Left renal cortex interstitium (tissue), 4 donors: ENCODE data around the gene ACR. TPM values are rescaled to one million over a fixed set of nuclear protein-coding genes. Genes with fewer than 3 reads are reported as not detected.
"Not testable (repeated sequence)": the region's sequence is repeated elsewhere in the genome, so short reads cannot be mapped to it uniquely, and the experiment has no call there.

Experiments
- DNase-seq, 4 donors: peaks; one replicate each; pipeline ENCODE4 v3.0.0-alpha.2; 2013; ENCODE audit warnings: low read depth in 4 of 4, low spot score in 2 of 4, missing footprints in 1 of 4
- polyA plus RNA-seq, 4 donors: library from polyadenylated mRNA; unstranded; fragments of 120-200 nt; gene quantifications; one replicate each; pipeline ENCODE4 v1.2.1, GENCODE V29; 2013; ENCODE audit not compliant: insufficient read length in 4 of 4

Gene ACR
- polyA plus RNA-seq, 4 donors: 0.32 to 0.60 (median 0.52) TPM

DNA sequence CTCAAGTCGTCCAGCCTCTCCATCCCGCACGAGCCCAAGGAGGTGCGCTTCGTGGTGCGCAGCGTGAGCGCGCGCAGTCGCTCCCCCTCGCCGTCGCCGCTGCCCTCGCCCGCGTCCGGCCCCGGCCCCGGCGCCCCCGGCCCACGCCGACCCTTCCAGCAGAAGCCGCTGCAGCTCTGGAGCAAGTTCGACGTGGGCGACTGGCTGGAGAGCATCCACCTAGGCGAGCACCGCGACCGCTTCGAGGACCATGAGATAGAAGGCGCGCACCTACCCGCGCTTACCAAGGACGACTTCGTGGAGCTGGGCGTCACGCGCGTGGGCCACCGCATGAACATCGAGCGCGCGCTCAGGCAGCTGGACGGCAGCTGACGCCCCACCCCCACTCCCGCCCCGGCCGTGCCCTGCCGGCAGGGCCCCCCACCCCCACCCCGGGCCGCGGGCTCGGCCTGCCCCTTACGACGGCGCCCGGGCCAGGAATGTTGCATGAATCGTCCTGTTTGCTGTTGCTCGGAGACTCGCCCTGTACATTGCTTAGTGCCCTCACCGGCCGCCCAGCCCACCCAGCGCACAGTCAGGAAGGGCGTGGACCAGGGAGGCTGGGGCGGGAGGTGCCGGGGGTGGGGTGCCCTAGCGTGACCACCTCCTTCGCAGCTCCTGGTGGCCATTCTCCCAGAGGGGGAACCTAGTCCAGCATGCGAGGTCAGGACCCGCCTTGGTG lies 6.9 kb upstream of the ACR start:
- no peak for DNase-seq

DNA sequence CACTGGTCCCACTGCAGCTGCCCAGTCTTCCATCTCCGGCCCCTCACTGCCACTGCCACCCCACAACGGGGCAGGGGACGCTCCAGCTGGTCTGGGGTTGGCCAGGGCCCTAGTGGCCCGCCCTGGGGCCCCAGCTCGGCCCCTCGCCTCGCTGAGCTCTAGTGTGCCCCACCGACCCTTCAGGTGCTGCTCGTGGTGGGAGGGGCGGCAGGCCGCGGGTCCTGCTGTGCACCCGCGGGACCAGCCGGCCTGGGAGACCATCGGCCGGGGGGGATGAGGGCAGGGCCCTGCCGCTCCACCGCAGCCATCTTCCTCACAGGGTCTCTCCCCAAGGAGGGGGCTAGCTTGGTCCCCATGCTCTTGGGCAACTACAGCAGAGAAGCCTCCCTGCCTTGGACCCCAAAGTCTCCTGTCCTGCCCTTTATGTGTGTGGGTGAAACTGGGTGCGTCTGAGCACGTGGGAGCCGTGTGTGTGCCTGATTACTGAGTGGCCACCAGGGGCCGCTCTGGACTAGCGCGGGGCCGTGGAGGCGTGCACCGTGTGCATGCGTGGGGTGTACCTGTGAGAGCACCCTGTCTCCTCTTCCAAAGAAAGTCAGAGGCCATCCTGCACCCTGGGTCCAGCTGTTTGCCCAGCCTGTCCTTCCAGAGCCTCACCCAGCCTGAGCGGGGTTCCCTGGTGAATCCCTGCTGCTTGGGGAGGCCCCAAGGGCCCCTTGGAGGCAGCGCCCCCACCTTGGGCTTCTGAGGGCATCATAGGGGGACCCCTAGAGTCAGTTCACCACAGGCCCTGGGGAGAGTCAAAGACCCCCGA lies 6.0 kb upstream of the ACR start:
- no peak for DNase-seq

GRCh38 chr22:50732681-50733080 lies 5.3 kb upstream of the ACR start:
- DNase-seq: no peak

DNA sequence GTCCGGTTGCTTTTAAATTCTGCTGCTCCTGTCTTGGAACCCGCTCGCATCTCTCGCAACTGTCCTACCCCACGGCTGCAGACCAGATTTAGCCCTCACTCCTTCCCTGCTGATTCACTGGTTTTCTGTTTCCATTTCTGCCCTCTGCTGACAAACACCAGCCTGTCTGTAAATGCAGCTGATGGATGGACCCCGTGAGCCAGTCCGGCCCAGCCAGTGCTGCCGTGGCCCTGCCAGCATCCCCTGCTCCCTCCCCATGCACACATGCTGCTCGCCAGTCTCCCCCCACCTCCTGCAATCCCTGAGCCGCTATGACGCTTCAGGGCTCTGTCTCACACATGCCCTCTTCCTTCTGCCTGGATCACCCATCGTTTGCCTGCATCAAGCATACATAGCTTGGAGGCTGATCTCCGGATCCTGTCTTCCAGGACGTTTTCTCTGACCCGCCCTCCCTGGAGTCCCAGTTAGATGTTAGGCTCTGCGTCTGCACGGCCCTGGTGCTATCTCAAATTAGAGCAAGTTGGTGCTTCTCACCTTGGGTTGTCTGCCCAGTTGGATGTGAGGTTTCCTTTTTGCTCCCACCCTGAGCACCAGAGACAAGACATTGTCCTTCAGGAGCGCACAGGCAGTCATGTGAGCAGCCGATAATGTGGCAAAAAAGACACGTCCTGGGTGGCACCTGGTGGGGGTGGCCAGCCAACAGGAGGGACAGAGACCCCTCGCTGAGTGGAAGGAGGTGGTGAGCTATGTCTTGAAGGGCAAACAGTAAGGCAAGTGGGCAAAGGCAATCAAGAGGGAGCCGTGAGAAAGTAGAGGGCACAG lies 4.3 kb upstream of the ACR start:
- no peak for DNase-seq

DNA sequence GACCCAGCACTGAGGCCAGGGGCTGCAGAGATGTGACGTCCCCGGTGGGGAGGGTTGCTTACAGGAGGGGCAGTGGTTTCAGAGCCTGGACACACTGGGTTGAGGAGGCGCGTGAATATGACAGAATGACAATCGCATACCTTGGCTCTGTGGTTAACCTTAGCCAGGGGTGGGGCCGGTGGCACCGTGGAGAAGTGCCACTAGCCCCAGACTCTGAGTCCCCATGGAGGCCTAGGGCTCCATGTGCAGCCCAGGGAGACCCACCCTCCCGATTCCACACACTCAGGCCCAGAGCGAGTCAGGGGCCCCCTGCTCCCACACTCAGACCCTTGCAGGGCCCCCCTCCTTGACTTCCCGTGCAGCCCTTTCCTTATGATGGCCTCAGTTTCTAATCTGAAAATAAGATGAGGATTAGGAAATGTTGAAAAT lies 3.6 kb upstream of the ACR start:
- no peak for DNase-seq

- DNase-seq: no peak
These were observed 2.8 kb upstream of the ACR start for GRCh38 chr22:50734986-50735738.

DNA sequence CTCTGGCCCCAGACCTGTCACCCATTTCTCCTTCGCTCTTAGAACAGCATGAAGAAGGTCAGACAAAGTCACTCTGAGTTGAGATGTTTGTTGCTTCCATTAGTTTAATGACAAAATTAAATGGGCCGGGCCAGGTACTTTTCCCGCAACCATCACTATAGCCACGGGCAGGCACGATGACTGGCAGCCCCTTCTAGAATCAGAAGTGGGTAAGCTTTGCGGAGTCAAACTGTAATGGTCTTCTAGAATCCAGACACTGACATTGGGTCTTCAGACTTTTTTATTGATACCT lies 2.3 kb upstream of the ACR start:
- no peak for DNase-seq

DNA sequence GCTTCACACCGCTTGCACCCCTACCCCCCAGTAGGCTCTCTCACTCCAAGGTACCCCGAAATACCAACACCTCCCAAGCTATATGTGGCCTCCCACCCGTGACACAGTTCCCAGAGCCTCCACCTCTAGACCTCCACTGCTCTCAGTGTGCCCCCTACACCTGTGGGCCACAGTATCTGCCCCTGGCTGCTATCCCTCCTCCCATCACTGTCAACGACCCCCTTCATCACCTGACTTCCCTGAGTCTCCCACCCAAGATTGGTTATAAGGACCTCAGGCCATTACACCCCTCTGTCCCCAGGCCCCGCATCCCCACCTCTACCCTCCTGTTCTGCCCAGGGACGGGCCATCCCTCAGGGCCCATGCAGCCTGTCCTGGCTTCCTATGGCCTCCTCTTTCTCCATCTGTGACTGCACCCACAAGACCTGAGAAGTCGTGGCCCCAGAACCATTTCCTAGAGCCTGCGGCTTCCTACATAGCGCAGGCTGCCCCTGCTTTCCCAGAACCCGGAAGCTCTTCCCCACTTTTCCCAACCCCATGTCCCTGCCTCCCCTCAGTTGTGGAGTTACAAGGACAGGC lies 734 bp downstream of the ACR start:
- DNase-seq: no peak

GRCh38 chr22:50739279-50739691 lies 1.3 kb downstream of the ACR start:
- no peak for DNase-seq

GRCh38 chr22:50739894-50740293 lies 1.9 kb downstream of the ACR start:
- no peak for DNase-seq

- DNase-seq: not testable (repeated sequence)
These were observed 2.7 kb downstream of the ACR start for GRCh38 chr22:50740714-50741113.

GRCh38 chr22:50744424-50744823 lies 6.4 kb downstream of the ACR start:
- DNase-seq: not testable (repeated sequence)

DNA sequence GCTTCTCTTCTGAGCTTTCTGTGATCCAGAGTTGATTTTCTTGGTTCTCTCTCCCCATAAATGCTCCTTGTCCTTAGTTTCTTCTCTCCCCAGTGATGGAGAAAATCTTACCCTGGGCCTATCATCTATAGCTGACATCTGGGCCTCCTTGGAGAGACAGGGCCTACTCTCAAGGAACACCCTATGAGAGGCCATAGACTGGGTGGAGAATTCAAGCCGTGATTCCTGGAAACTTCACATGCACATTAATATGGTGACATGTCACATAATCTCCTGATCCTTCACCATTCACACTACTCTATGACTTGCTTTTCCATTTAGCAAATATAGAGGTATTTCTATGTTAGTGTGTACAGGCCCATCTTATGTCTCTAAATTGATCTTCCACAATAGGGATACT lies 9.5 kb downstream of the ACR start:
- DNase-seq: not testable (repeated sequence)

- DNase-seq: not testable (repeated sequence)
These were observed 10.6 kb downstream of the ACR start for GRCh38 chr22:50748630-50749029.

GRCh38 chr22:50749302-50750074 lies 11.5 kb downstream of the ACR start:
- DNase-seq: not testable (repeated sequence)

DNA sequence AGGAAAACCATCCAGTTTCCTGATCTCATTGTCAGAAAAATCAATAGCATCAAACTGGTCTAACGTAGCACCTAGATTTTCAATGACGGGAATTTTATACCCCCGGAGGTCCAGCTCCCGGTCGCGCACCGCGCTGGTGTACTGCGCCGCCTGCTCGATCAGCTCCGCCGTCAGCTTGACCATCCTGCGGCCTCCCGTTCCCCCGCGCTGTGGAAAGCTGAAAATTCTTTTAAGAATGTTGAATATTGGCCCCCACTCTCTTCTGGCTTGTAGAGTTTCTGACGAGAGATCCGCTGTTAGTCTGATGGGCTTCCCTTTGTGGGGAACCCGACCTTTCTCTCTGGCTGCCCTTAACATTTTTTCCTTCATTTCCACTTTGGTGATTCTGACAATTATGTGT lies 17.2 kb downstream of the ACR start:
- not testable (repeated sequence) for DNase-seq

- not testable (repeated sequence) for DNase-seq
These were observed 18.4 kb downstream of the ACR start for GRCh38 chr22:50756406-50756805.

- DNase-seq: not testable (repeated sequence)
These were observed 19.0 kb downstream of the ACR start for GRCh38 chr22:50756949-50757491.
